ENCODE data around the gene VWCE.
"Not testable (repeated sequence)": the region's sequence is repeated elsewhere in the genome, so short reads cannot be mapped to it uniquely, and the experiment has no call there.

The VWCE gene

GRCh38 chr11:61219016-61219415, 76.1 kb downstream of the VWCE start:
- DNase-seq (ENCODE audit: low read depth); H3K4me3 ChIP-seq (ENCODE audit: low read depth, low read length): not testable (repeated sequence)

- DNase-seq (ENCODE audit: low read depth); H3K4me3 ChIP-seq (ENCODE audit: low read depth, low read length): not testable (repeated sequence)
These were observed 76.8 kb downstream of the VWCE start for GRCh38 chr11:61218306-61218705.

- DNase-seq (ENCODE audit: low read depth); H3K4me3 ChIP-seq (ENCODE audit: low read depth, low read length): not testable (repeated sequence)
These were observed 81.3 kb downstream of the VWCE start for GRCh38 chr11:61213711-61214324.

- not testable (repeated sequence) for H3K4me3 ChIP-seq (ENCODE audit: low read depth, low read length); DNase-seq (ENCODE audit: low read depth)
These were observed 82.9 kb downstream of the VWCE start for GRCh38 chr11:61212202-61212601.

- DNase-seq (ENCODE audit: low read depth); H3K4me3 ChIP-seq (ENCODE audit: low read depth, low read length): not testable (repeated sequence)
These were observed 83.7 kb downstream of the VWCE start for GRCh38 chr11:61211327-61211952.

- H3K4me3 ChIP-seq (ENCODE audit: low read depth, low read length); DNase-seq (ENCODE audit: low read depth): not testable (repeated sequence)
These were observed 84.5 kb downstream of the VWCE start for GRCh38 chr11:61210629-61211028.

Data from GM12864 (cell line).